SH-SY5Y (cell line): ENCODE results near the gene CGN.

Experiments used
- GATA2 ChIP-seq: IDR thresholded peaks from 2 replicates; pipeline ENCODE4 v1.6.1; 2011; ENCODE audit warnings: mild to moderate bottlenecking, low read depth, low read length
- GATA3 ChIP-seq: IDR thresholded peaks from 2 replicates; pipeline ENCODE4 v1.6.1; 2011; ENCODE audit warnings: low read depth, mild to moderate bottlenecking, low read length, moderate library complexity

CGN gene

DNA sequence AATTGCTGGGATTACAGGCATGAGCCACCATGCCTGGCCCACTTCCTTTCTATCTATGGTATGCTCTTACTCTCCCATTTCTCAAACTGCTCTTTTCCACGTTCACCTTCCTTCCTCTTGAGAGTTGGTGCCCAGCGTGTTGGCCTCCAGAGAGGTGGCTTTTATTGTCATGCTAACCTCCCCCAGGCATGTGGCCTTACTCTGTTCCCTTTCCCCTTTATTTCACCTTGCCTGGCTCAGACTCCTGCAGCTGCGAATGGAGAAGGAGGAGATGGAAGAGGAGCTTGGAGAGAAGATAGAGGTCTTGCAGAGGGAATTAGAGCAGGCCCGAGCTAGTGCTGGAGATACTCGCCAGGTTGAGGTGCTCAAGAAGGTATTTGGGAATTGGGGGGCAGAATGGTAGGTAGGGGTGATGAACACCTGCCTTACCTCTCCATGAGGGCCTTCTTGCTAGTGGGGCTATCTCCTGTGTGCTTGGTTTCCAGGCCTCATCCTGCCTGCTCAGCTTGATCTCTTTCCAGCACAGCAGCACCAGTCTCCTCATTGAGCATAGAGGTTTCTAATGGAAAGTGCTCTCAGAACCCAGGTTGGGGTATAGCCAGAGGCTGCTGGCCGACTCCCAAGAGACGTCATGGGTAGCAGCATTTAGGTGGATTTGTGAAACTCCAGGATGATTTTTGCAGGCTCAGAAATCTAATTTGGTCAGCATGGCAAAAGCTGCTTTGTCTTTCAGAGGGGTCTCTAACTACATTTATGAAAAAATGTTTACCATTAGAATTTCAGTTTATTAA, 15.7 kb downstream of the CGN start:
- TF ChIP-seq GATA2, result no peak
- no peak for TF ChIP-seq GATA3

DNA sequence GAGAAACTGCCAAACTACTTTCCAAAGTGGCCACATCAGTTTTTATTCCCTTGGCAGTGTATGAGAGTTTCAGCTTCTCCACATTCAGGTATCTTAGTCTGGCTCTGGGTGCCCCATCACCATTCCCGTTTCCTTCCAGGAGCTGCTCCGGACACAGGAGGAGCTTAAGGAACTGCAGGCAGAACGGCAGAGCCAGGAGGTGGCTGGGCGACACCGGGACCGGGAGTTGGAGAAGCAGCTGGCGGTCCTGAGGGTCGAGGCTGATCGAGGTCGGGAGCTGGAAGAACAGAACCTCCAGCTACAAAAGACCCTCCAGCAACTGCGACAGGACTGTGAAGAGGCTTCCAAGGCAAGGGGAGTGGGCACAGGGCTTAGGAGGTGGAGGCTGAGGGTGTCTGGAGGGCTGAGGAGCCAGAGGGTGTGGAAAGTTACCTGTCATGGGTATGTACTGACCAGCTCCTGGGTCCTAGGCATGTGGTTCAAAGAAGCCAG, 18.1 kb downstream of the CGN start:
- TF ChIP-seq GATA3 (no peak), GATA2 (no peak)

DNA sequence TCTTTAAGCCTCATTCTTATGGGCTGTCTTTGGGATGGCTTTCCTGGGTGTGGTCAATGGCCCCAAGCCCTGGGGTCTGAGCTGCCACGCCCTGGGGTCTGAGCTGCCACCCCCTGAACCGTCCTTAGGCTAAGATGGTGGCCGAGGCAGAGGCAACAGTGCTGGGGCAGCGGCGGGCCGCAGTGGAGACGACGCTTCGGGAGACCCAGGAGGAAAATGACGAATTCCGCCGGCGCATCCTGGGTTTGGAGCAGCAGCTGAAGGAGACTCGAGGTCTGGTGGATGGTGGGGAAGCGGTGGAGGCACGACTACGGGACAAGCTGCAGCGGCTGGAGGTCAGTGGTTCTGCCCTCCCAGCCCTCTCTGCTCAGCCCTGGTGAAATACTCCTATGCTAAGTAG, 18.6 kb downstream of the CGN start:
- TF ChIP-seq GATA3, result no peak
- no peak for TF ChIP-seq GATA2

DNA sequence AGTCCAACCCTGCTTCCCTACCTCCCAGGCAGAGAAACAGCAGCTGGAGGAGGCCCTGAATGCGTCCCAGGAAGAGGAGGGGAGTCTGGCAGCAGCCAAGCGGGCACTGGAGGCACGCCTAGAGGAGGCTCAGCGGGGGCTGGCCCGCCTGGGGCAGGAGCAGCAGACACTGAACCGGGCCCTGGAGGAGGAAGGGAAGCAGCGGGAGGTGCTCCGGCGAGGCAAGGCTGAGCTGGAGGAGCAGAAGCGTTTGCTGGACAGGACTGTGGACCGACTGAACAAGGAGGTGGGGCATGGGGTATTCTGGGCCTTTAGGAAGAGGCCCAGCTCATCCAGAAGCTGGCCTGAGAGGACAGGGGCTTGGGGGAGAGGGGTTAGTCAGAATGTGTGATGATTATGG, 19.3 kb downstream of the CGN start:
- no peak for TF ChIP-seq GATA2
- no peak for TF ChIP-seq GATA3

DNA sequence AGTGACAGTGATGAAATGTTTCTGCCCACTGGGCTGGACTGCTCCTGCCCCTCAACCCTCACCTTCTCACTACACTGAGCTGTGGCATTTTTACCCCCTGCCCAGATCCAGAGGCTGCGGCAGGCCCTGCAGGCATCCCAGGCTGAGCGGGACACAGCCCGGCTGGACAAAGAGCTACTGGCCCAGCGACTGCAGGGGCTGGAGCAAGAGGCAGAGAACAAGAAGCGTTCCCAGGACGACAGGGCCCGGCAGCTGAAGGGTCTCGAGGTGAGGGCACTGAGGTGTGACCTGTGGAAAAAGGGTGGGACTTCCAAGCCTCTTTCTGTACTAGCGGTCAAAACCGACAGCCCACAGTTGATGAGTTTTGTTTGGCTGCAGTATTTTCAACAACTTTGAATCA, 22.7 kb downstream of the CGN start:
- no peak for TF ChIP-seq GATA3
- TF ChIP-seq GATA2, result no peak

DNA sequence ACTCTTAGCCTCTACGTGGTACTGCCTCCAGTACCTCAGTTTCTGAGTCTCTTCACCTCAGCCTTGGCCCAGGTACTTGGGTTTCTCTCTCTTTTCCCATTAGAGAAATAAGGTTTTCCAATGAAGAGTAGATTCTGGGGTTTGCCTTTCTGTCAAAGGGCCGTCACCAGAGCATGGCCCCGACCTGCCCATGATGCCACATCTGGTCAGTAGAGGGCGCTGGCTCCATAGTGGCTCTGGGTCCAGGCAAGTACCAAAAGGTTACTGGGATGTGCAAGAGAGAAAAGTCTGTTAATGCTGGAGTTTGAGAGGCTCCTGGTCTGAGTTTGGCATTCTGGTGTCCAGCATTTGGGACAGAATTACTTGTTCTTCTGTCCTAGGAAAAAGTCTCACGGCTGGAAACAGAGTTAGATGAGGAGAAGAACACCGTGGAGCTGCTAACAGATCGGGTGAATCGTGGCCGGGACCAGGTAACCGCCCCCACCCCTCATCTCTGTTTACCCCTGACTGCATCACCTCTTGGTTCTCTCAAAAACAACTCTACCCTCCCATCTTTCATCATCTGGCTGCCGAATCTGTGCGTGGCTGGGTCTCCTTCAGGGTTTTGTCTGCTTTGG, 23.6 kb downstream of the CGN start:
- TF ChIP-seq GATA2 (no peak), GATA3 (no peak)

DNA sequence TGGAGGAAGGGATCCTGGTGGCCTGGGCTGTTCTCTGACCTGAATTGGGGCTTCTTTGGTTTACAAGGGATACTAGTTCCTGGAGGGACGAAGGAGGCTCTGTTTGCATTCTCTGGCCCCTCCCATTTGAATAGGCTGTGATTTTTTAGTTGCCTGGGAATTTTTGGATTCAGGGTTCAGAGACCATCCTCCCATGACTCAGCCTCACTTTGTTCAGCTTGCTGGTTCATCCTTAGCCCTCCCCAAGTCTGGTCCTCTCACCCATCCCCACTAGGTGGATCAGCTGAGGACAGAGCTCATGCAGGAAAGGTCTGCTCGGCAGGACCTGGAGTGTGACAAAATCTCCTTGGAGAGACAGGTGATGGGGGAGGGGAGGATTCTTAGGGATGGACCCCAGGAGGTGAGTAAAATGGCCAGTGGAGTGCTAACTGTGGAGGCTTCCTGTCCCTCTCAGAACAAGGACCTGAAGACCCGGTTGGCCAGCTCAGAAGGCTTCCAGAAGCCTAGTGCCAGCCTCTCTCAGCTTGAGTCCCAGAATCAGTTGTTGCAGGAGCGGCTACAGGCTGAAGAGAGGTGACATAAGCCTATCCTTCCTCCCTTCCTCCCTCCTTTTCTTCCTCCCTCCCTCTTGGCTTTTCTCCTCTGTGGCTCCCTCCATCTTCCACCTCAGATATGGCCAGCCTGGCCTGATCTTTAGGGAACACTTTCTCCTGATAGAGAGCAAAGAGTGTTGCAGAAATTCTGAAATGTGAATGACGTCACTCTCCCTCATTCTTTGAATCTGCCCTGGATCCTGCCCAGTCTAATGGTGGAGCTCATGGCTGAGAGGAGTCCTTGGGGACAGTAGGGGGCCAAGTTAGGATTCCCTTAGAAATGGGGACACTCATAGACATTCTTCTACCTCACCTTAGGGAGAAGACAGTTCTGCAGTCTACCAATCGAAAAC, 24.4 kb downstream of the CGN start:
- no peak for TF ChIP-seq GATA3
- TF ChIP-seq GATA2, result no peak

DNA sequence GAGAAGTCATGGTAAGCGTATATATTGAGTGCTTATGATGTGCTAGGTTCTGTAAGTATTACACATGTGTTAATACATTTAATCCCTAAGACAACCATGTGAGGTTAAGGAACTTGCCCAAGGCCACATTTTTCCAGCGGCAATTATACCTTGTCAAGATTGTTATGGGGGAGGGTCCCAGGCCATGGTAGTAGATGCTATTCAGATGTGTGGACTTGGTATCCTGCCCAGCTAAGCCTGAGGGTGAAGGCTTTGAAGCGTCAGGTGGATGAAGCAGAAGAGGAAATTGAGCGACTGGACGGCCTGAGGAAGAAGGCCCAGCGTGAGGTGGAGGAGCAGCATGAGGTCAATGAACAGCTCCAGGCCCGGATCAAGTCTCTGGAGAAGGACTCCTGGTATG, 25.3 kb downstream of the CGN start:
- no peak for TF ChIP-seq GATA3
- TF ChIP-seq GATA2, result no peak

DNA sequence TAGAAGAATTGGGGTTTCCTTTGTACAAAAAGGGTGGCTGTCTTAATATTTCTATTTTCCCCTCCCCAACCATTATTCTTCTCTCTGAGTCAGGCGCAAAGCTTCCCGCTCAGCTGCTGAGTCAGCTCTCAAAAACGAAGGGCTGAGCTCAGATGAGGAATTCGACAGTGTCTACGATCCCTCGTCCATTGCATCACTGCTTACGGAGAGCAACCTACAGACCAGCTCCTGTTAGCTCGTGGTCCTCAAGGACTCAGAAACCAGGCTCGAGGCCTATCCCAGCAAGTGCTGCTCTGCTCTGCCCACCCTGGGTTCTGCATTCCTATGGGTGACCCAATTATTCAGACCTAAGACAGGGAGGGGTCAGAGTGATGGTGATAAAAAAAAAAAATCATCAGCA, 25.9 kb downstream of the CGN start:
- TF ChIP-seq GATA3, result no peak
- no peak for TF ChIP-seq GATA2

DNA sequence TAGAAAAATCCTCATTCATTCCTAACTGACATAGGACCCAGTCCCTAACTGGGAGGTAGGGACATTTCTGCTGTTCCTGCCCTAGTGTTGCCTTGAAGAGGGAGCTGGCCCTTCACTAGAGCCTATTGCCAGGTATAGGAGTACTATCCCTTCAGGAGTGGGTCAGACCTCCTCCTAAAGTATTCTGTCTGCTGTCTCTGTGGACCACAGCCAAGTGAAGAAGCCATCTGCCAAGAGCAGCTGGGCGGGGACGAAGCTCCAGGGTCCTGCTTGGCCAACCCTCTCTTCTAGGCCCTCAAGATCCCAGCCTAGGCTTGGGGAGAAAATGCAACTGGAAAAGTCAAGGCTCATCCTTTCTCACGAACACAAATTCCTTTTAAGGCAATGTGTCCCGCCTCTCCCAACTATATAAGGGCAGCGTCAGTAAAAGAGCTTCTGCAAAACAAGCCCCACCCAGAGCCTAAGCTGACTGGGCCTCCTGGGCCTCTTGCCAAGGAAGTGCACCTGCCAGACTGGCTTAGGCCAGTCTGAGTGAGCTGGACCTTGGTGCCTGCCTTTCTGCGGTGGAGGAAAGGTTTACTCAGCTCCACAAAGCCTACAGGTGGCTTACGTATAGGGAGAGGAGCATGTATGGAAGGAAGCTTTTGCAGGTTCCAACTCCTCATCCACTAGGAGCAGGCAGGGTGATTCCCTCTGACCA, 28.3 kb downstream of the CGN start:
- TF ChIP-seq GATA2, result no peak
- no peak for TF ChIP-seq GATA3

DNA sequence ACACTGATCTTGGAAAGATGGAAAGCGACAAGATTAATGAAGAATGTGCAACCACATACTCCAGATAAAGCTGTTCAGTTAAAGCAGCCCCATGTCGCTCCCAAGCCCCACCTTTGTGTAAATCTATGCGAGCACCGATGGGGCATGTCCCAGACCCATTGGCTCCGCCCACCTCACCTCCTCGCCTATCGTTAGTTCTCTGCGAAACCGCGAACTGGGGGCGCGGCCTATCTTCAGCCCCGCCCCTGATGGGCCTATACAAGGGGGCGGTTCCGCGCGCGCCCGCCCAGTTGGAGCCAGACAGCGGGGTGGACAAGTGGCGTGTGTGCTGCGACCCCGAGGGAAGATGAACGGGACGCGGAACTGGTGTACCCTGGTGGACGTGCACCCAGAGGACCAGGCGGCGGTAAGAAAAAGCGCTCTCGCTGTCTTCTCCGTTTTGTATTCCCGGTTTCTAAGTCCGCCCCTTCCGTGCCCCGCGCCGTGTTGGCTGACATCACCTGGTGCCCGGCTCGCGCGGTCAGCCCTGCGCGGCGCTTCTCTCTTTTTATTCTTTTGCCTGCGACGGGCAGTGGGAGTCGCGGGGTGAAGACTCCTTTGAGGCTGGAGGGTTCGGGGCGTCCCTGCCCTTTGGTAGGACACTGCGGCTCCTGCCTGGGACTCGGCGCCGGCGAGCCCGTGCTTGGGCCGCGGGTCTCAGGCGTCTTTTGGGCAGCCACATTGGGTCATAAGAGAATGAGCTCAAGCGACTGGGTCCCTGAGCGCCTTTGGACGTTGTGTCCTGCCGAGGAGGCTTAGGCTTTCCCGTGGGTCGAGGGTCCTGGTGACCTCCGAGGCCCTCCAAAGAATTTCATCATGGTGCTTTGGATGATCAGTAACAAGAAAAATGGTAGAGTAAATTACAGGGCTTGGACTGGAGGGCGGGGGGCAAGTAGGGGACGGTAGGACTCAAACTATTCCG, 29.1 kb downstream of the CGN start, which contains the start of gene TUFT1:
TSS of gene TUFT1 (plus strand) at position 289 of the 961 bp plus-strand sequence. CDS start at position 347, 58 bp downstream.
- TF ChIP-seq GATA2 (no peak), GATA3 (no peak)

DNA sequence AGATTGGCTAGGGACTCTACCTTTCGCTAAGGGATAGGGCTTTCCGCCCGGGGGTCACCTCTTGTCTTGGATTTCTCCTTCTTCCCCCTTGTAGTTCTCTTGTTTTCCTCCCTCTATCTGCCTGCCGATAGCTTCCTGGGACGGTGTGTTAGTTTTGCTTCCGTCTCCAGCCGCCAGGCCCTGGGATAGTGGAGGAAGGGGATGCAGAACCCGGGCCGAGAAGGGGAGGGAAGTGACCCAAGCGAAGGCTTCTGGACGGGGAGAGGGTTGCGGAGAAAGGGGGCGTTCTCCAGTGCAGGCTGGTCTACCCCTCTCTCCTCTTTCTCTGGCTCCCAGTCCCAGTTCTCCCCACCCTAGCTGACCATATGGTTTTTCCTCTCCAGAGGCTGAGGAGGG, 29.8 kb downstream of the CGN start:
- TF ChIP-seq GATA2, result no peak
- TF ChIP-seq GATA3, result no peak
